Inferior parietal cortex (tissue), 1 donor: ENCODE results near the gene DPYSL4.

Experiments
- DNase-seq: peaks from one replicate; pipeline ENCODE4 v3.0.0-alpha.2; 2016; ENCODE audit errors: extremely low spot score

Gene DPYSL4

DNA sequence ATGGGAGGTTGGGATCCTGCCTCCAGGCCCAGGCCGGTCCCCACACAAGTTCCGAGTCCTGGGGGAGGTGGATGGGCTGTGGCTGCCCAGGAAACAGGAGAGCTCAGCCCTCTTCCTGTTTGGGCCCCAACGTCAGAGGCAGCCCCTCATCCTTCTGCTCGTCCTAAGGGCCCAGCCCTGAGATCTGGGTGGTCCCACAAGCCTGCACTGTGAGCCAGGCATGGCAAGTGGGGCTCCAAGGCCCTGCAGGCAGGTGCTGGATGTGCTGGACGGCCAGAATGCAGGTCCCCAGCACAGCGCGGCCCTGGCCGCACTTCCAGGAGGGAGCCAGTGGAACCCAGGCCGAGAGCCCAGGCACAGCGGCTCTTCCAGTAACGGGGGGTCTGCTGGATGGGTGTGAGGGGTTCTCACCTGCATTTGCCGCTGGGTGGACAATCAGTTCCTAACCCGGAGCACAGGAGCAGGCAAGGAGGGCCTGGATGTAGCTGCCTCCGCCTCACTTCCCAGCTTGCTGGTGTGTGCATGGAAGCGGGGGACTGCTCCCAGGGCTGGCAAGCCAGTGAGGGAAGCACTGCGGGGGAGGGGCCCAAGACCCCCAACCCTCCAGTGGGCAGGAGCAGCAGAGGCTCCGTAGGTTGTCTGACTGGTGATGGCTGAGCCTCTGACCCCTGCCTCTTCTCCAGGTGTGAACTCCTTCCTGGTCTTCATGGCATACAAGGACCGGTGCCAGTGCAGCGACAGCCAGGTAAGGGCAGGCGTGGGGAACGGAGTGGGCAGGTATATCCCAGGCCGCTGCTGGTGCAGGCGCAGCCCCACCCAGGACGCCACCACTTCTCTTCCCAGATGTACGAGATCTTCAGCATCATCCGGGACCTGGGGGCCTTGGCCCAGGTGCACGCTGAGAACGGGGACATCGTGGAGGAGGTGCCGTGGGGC, 9.7 kb downstream of the DPYSL4 start:
- no peak for DNase-seq

DNA sequence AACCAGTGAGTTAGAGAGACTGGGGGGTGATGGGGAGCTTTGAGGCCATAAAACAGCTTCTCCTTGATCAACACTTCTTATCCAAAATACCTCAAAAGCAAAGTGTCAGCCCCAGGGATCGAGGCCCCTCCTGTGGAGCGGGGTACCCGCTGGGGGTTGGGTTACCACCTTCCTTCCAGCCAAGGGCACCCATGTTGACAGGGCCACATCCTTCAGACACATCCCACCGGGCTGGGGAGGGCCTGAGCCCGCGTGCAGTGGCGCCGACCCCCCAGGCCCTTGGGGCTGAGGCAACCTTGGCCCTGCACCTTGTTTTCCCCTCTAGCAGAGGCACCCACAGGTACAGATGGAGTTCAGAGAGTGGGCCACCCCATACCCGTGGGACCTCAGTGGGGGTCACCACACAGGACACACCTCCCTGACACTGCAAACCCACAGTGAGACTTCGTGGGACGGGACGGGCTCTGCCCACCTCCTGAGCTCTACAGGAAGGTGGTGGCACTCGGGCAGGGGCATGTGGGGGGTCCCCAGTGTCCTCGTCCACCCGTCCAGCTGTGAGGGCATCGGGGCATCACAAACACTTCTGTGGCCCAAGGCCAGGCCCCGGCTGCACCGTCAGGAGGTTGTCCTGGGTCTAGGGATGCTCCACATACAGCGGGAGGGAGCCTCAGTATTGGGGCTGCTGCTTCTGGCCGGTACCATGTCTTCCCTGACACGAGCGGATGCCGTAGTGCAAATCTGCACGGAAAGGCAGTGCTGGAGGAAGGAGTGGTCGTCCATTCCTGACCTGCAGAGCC, 10.7 kb downstream of the DPYSL4 start:
- DNase-seq, result no peak

DNA sequence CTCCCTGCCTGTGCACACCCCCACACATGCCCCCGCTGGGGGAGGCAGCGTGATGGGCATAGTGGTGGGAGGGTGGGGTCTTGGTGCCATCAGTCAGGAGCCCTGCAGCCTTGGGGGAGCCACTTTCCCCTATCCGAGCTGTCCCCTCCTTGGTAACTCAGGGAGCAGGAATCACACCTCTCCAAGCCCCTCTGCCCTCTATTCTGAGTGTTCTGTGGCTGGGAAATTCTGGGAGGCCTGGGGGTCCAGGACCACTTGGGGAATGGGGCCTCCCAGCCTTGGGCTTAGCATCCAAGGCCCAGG, 11.3 kb downstream of the DPYSL4 start:
- DNase-seq, result no peak

DNA sequence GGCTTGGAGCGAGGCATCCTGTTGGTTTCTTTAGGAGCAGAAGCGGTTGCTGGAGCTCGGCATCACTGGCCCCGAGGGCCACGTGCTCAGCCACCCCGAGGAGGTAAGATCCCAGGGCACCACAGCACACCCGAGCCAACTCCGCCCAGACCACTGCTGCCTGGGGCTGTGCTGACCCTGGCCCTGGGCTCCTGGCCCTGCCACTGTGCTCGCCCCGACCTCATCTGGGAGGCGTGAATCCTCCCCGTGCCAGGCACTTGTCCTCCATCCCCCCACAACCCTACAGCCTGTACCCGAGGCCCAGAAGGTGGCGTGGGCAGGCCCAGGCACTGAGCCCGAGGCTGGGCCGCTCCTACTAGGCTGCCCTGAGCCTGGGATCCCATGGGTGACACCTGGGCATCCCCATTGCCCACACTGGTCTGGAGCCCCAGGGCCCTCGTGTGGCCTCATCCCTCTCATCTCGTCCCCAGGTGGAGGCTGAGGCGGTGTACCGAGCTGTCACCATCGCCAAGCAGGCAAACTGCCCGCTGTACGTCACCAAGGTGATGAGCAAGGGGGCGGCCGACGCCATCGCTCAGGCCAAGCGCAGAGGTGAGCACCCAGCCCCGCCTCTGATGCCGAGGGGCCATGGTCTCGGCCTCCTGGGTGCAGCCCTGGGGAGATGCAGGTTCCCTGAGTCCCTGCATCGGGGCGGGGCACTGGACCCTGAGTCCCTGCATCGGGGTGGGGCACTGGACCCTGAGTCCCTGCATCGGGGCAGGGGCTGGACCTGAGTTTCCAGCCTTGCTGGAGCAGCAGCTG, 11.8 kb downstream of the DPYSL4 start:
- no peak for DNase-seq

DNA sequence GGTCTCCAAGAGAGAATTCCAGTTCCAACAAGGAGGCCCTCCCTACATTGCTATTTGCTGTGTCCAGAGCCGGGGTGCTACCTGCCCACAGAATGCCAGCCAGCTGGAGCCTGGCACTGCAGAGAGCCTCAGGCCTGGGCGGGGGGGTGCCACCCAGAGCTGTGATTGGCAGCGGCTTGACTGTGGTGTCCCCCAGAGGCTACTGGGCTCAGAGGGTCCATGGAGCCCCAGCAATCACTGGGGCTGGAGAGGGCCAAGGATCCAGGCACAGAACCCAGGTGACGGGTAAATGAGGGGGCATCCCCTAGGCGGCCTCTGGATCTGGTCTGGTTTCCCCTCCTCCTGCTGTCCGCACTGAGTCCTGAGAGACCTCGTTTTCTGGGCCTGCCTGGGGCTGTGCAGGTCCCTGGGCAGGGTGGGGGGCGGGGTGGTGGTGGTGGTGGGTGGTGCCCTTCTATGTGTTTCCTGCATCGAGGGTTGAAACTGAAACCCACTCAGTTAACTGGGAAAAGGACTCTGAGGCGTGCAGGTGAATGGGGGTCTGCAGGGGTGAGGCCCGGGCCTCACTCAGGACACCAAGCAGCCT, 12.6 kb downstream of the DPYSL4 start:
- DNase-seq, result no peak

DNA sequence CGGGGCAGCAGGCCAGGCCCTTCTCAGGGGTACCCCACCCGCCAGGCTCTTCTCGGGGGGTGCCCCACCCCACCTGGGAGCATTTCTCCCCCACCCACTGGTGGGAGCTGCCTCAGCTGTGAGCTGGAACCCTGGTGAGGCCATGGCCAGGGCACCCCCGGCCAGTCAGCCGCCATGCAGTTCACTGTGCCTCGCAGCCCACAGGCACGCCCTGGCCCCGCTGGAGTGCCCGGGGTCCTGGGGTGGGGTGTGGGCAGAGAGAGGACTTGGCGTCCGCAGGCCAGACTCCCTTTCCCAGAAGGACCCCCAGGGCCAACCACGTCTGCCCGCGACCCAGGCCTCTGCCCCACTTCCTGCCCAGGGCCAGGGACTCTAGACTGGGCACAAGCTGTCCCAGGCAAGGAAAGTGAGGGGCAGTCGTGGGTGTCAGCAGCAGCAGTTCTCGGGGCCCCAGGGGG, 13.1 kb downstream of the DPYSL4 start:
- DNase-seq, result no peak

DNA sequence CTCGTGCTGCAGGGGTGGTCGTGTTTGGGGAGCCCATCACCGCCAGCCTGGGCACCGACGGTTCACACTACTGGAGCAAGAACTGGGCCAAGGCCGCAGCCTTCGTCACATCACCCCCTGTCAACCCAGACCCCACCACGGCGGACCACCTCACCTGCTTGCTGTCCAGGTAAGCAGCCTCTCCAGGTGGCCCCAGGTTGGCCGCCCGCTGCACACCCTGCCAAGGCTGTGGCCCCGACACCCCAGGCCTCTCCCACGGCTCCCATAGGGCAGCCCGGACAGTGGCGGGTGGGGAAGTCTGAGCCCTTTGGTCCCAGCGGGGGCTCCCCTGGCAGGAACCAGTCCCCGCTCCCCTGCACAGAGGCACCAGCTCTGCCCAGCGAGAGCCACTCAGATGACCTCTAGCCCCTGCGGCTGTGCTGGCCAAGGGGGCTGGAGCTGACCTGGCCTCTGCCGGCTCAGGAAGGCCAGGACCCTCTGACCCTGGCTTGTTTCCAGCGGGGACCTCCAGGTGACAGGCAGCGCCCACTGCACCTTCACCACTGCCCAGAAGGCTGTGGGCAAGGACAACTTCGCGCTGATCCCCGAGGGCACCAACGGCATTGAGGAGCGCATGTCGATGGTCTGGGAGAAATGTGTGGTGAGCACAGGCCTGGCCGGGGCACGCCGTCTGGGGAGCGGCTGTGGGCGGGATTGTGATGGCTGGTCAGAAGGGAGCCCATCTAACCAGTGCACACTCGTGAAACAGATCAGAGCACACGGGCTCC, 13.8 kb downstream of the DPYSL4 start:
- DNase-seq, result no peak

DNA sequence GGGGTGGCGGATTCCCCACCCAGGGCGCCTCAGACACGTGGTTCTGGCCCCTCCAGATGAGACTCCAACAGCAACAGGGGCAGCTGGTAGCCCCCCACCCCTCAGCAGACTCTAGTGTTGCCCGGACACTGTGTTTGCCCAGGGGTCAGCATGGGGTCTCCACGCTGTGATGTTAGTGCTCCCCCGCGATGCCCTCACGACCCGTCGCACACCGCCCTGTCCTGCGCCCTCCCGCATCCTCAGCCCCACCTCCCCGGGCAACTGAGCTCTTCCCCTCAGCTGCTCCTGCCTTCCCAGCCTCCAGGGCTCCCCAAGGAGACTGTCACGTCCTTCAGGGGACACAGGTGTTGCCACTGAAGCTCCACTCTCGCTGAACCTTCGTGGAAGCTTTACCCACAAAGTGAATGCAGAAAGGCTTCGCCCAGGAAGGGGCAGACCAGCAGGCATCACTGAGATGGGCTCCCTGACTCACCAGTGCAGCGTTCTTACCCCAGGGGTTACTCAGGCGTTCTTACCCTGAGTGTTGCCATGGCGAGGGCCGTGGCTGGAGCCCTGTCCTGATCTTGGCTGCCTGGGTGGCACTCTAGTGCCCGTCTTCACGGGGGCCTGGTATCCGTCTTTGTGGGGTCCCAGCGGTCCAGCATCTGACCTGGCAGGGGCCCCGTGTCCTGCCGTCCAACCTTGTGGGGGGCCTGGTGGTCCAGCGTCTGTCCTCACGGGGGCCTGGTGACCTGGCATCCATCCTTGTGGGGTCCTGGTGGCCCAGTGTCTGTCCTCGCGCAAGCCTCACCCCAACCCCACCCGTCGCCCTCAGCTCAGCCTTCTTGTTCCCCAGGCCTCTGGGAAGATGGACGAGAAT, 14.6 kb downstream of the DPYSL4 start:
- DNase-seq, result no peak

DNA sequence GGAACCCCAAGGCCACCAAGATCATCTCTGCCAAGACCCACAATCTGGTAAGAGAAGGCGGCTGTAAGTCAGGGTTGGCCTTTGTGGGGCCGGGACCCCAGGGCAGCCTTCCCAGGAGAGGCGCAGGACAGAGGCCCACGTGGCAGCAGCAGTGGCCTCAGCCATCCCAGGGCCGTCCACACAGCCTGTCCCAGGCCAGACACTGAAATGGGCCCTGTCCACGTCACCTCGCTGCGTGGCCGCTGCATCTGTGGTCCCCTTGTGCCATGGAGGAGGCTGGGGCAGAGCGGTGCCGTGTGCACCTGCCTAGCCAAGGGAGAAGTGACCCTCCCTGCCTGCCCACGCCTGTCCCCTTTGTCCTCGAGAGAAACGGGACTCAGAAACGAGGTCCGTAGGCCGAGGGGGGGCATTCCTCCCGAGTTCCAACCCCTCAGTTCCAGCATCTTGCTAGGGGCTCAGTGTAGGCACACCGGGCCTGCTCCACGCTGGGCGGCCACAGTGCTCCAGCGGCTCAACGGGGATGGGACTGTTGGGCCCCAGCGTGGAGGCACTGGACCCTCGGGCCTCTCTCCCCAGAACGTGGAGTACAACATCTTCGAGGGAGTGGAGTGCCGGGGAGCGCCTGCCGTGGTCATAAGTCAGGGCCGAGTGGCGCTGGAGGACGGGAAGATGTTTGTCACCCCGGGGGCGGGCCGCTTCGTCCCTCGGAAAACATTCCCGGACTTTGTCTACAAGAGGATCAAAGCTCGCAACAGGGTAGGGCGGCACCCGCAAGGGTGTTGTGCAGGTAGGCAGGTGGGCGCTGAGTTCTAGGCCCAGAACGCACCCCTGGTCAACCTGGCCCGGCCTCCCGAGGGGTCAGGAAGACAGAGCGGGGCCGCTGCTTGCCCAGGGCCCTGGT, 15.6 kb downstream of the DPYSL4 start:
- no peak for DNase-seq

DNA sequence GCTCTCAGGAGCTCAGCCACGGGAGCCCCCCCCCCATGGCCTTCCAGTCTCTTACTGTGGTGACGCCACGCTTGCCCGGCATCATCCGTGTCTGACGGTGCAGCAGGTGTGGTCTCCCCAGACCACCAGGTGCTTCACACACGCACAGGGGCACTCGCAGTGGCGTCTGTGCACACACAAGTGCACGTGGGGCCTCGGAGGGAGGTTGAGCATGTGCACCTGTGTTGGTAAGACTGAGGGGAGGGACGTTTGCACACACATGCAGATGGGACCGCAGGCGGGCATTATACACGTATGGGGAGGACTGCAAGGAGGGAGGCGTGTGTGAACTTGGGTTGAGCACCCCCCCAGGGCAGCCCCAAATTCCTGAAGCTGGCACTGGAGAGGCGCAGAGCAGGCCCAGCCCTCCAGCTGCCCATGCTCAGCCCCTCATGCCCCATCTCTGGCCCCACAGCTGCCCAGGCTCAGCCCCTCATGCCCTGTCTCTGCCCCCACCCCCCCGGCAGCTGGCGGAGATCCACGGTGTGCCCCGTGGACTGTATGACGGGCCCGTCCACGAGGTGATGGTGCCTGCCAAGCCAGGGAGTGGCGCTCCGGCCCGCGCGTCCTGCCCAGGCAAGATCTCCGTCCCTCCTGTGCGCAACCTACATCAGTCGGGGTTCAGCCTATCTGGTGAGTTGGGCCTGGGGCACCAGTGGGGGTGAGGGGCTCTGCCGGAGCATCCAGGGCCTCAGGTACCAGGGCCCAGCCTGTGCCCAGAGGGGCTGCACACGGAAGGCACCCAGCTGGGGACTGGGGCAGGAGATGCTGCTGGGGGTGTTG, 16.7 kb downstream of the DPYSL4 start:
- DNase-seq, result no peak

DNA sequence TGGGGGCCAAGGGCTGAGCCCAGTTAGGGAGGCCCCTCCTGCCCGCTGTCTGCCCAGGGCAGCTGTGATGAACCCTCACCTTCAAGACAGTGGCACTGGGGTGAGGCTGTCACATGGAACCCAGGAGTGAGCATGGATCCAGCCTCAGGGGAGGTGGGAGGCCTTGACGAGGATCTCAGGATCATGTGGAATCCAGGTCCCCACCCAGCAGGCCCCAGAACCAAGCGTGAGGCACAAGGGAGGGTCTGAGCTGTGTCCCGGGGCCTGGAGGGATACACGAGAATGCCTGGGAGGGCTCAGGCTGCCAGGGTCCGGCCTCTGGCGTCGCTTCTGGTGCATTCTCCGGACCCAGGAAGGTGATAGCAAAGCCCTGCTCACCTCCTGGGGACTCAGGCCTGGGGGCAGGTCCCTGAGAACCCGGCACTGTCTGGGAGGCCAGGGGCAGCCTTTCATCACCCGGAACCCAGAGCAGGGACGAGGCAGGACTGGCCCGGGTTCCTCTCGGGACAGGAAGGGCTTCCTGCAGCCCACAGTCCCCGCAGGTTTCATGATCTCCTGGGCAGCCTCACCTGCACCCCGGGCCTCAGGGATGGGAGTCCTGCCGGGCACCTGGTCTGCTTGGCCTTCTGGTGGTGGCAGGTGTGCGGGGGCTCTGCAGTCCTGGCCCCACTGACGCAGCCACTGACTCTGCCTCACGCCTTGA, 17.5 kb downstream of the DPYSL4 start:
- no peak for DNase-seq

DNA sequence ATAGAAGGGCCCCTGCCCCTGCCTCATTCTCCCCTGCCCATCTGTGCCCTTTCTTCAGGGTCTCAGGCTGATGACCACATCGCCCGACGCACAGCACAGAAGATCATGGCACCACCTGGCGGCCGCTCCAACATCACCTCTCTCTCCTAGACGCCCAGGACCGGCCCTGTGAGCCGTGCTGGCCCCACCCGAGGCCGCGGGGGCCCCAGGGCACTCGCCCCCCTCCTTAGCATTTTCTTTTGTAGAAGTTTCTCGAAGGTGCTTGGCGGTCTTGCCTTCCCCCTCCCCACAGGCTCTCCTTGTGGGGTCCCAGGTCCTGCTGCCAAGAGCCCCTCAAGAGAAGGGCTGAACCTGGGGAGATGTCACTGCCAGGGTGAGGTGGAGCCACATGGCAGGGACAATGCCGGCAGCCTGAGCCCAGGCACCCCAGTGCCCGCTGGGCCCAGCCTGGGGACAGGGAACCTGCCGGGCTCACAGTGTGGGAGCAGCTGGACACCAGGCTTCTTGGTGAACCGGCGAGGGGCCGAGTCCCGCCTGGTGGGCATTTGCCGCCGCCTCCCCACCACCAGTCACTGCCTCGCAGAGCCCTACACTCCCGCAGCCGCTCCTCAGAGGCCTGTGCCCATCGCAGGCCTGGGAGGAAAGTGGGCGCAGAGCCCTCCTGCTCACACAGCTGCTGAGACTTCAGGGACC, 18.2 kb downstream of the DPYSL4 start:
- DNase-seq, result no peak

DNA sequence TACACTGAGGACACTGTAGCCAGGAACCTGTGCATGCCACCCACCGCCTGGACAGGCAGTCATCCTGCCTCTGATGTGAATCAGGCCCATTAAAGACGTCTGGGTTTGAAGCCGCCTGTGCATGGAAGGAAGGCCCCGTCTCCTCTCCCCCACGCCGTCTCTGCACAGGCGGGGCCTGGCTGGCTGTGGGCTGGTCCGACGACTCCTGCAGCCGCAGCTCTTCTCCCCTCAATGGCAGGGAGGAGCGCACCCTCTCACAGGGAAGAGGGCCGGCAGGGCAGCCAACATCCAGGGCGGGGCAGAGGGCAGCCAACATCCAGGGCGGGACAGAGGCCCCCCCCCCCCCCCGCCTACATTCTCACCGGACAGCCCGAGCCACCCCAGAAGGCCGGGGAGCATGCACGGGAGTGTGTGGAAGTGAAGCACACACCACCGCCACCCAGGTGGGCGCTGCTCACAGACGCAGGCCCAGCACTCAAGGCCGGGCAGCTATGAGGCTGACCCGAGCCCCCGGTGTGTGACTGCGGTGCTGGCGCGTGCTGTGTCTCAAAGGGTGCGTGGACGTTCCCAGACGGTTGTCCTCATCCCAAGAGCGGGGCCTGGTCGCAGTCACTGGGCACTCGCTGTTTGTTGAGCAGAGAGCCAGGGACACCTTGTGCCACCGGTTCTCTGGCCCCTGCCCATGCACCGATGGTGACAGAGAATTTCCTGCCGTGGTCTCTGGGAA, 19.1 kb downstream of the DPYSL4 start:
- no peak for DNase-seq

DNA sequence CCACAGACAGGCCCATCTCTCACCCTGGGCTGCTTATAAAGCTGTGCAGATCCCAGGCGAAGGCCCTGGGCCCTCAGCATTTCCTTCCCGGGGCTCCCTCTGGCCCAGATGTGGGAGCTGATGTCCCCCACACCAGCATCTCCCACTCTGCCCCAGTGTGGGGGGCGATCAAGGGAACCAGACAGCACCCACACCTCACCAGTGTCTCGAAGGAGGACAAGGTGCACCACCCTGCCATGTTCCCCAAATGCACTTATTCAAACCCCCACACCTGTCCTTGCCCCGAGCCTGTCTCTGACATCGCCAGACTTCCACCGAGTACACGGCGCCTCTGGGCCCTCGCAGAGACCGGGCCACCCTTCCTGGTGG, 19.6 kb downstream of the DPYSL4 start:
- DNase-seq, result no peak

DNA sequence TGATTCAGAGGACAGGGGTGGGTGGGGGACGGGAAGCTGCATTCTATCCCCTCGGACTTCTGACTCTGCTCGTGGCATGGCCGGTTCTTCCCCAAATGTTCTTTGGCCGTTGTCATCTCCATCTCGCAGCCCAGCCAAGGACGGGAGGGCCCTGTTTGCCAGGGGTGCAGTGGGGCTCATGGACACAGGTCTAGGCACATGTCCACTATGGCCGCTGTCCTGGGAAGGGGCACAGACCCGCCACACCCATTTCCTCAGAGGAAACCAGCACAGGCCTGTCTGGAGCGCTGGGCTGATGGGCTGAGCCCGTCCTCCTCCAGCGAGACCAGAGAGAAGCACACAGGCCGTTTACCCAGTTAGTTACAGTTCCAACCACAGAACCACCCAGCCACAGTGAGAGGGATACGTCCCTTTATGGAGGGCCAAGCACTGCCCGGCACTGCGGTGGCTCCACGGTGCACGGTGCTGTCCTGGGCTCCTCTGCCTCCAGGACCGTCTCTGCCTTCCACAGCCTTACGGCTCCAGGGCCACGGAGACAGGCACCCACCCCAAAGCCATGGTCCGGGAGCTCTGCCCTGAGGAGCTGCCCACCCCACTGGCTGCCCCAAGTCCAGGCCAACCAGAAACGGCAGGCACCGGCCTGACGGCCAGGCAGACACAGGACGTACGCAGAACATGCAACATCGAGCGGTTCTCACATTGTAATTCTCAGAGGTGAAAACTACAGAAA, 20.2 kb downstream of the DPYSL4 start:
- no peak for DNase-seq
